ENCODE results near the gene REXO1.

Gene REXO1

DNA sequence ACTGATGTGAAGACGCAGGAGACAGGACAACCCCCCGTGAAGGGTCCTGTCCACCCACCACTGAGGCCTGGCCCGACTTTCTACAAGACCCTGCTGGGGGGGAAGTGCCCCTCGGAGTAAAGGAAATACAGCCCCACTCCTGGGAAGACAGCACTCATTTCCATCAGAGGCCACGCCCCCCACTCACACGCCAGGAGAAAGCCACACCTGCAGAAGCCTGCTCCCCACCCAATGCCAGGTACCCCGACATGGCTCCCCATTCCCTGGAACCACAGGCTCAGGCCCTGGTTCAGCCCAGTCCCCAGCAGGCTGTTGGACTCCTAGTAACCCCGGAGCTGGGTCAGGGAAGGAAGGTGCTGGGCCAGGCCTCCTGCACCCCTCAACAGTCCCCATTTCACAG, 25.3 kb downstream of the REXO1 start:
- POLR2A ChIA-PET, result no interaction called here
- Histone ChIP-seq H3K4me1 (ENCODE audit: control insufficient read depth, insufficient read depth, low read length) (no peaks in the 10 kb centered on the region), H3K27ac (ENCODE audit: extremely low read depth, low read depth, low read length) (no peak overlapping the region), H3K4me3 (ENCODE audit: low read depth, low read length) (no peak overlapping the region), H3K36me3 (ENCODE audit: control insufficient read depth in 2 of 2, insufficient read depth in 1 of 2, low read length in 2 of 2) (peaks cover 19 to 75% of the 10 kb centered on the region in 2 experiments; a peak in 2 of 3 replicates), H3K9me3 (ENCODE audit: control insufficient read depth, insufficient read depth, low read depth, low read length) (no peaks in the 10 kb centered on the region)
- TF ChIP-seq ZBTB48 (tag by site-specific recombination; IDR thresholded peaks at IDR 0.05) (no peak), ZNF513 (tag by site-specific recombination; IDR thresholded peaks at IDR 0.05) (no peak), RBAK (tag by site-specific recombination; IDR thresholded peaks at IDR 0.05) (no peak), ZNF221 (tag by site-specific recombination; IDR thresholded peaks at IDR 0.05; ENCODE audit: borderline replicate concordance) (no peak), ZBTB11 (tag by site-specific recombination; conservative IDR thresholded peaks at IDR 0.05; ENCODE audit: low read depth) (no peak), HOXA7 (CRISPR knock-in tag; IDR thresholded peaks at IDR 0.05; ENCODE audit: borderline replicate concordance) (no peak), ZNF701 (tag by site-specific recombination; IDR thresholded peaks at IDR 0.05) (no peak), ZNF621 (tag by site-specific recombination; IDR thresholded peaks at IDR 0.05) (no peak), ZNF10 (tag by site-specific recombination; IDR thresholded peaks at IDR 0.05) (no peak), ZNF48 (tag by site-specific recombination; IDR thresholded peaks at IDR 0.05) (no peak), ZNF404 (tag by site-specific recombination; IDR thresholded peaks at IDR 0.05) (no peak), ZNF629 (tag by site-specific recombination; IDR thresholded peaks at IDR 0.05) (no peak), ZNF335 (tag by site-specific recombination; conservative IDR thresholded peaks at IDR 0.05) (no peak), ZNF660 (tag by site-specific recombination; IDR thresholded peaks at IDR 0.05) (no peak)
- TF ChIP-seq, protein P1, sequence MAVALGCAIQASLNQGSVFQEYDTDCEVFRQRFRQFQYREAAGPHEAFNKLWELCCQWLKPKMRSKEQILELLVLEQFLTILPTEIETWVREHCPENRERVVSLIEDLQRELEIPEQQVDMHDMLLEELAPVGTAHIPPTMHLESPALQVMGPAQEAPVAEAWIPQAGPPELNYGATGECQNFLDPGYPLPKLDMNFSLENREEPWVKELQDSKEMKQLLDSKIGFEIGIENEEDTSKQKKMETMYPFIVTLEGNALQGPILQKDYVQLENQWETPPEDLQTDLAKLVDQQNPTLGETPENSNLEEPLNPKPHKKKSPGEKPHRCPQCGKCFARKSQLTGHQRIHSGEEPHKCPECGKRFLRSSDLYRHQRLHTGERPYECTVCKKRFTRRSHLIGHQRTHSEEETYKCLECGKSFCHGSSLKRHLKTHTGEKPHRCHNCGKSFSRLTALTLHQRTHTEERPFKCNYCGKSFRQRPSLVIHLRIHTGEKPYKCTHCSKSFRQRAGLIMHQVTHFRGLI (tag by site-specific recombination; IDR thresholded peaks at IDR 0.05), result no peak
- CTCF ChIA-PET, result interaction anchor here (0.6 to 5.0 kb wide), 3 partner anchors 15 to 50 kb away, joined by 3 to 53 read pairs (median 3); no protein-coding TSS in a partner anchor

DNA sequence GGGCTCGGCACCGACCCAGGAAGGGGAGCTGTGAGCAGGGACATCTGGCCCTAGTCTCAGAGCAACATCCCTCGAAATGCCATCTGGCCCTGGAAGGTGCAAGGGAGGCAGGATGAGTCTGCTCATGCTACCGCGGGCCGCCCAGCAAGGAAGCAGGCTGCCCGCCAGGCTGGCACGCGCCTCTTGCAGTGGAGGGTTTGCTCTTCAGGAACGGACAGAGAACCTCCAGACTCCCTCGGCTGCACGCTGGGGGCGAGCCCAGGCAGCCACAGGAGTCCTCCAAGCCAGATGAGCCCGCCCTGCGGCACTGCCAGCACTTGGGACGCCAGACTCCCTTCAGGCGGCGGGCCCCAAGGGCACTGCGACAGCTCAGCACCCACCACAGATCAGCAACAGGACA, 26.1 kb downstream of the REXO1 start:
- CTCF ChIA-PET, result no interaction called here
- no peaks in the 10 kb centered on the region for H3K4me1 ChIP-seq (ENCODE audit: control insufficient read depth, insufficient read depth, low read length)
- peaks cover 19 to 78% of the 10 kb centered on the region in 2 experiments; a peak in 2 of 3 replicates for H3K36me3 ChIP-seq (ENCODE audit: control insufficient read depth in 2 of 2, insufficient read depth in 1 of 2, low read length in 2 of 2)
- no peaks in the 10 kb centered on the region for H3K9me3 ChIP-seq (ENCODE audit: control insufficient read depth, insufficient read depth, low read depth, low read length)
- POLR2A ChIA-PET, result no interaction called here
- no peak overlapping the region for H3K4me3 ChIP-seq (ENCODE audit: low read depth, low read length)
- H3K27ac ChIP-seq (ENCODE audit: extremely low read depth, low read depth, low read length), result no peak overlapping the region
- no peak for TF ChIP-seq ZNF248 (tag by site-specific recombination; IDR thresholded peaks at IDR 0.05)
- TF ChIP-seq ZNF830 (tag by site-specific recombination; IDR thresholded peaks at IDR 0.05; ENCODE audit: low read depth), result no peak
- no peak for TF ChIP-seq GLIS1 (tag by site-specific recombination; IDR thresholded peaks at IDR 0.05)
- no peak for TF ChIP-seq ZNF26 (tag by site-specific recombination; IDR thresholded peaks at IDR 0.05)
- no peak for TF ChIP-seq ZBTB26 (tag by site-specific recombination; optimal IDR thresholded peaks at IDR 0.05)
- TF ChIP-seq, protein P2, sequence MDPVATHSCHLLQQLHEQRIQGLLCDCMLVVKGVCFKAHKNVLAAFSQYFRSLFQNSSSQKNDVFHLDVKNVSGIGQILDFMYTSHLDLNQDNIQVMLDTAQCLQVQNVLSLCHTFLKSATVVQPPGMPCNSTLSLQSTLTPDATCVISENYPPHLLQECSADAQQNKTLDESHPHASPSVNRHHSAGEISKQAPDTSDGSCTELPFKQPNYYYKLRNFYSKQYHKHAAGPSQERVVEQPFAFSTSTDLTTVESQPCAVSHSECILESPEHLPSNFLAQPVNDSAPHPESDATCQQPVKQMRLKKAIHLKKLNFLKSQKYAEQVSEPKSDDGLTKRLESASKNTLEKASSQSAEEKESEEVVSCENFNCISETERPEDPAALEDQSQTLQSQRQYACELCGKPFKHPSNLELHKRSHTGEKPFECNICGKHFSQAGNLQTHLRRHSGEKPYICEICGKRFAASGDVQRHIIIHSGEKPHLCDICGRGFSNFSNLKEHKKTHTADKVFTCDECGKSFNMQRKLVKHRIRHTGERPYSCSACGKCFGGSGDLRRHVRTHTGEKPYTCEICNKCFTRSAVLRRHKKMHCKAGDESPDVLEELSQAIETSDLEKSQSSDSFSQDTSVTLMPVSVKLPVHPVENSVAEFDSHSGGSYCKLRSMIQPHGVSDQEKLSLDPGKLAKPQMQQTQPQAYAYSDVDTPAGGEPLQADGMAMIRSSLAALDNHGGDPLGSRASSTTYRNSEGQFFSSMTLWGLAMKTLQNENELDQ (tag by site-specific recombination; IDR thresholded peaks at IDR 0.05; ENCODE audit: low read depth), result no peak
- TF ChIP-seq SALL2 (tag by site-specific recombination; IDR thresholded peaks at IDR 0.05; ENCODE audit: borderline replicate concordance), result no peak

Data from HEK293 (cell line).